HK-2 (cell line): ENCODE results near the gene OPCML.

Experiments used
- DNase-seq: peaks from one replicate; pipeline ENCODE4 v3.0.0-alpha.2; 2018; ENCODE audit not compliant: unreplicated experiment

The OPCML gene

DNA sequence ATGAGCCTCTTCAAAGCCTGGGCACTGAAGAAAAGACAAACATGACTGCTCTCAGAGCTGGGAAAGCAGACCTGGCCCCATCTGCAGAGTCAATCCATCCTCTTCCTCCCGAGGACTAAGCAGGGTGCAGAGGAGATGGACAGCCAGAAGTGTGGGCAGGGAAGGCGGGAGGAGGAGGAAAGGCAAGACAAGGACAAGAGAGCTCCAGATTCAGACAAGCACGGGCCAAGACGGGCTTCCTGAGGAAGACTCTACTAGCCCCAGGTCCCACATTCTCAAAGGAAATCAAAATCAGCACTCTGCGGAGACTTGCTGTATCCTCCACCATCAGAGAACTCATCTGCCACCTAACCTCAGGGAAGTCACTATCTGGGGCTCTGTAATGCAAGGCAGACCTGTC is 28.5 kb downstream of the OPCML start:
- no peak for DNase-seq

DNA sequence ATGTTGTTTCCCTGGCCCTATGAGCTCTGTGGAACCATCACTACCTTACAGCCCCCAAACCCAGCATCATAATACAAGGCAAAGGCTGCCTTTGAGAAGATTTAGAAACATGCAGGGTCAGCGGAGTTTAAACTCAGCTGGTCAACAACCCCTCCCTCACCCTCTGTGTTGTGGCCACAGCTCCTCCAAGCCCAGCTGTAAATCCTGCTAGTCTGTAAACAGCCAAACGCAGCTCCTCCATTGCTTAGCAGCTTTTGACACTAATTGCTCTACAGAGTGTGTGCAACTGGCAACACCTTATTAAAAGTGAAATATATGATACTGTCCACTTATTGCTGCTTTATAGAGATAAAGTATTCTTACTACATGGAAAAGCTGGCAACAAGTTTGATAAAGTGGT is 29.1 kb downstream of the OPCML start:
- no peak for DNase-seq

DNA sequence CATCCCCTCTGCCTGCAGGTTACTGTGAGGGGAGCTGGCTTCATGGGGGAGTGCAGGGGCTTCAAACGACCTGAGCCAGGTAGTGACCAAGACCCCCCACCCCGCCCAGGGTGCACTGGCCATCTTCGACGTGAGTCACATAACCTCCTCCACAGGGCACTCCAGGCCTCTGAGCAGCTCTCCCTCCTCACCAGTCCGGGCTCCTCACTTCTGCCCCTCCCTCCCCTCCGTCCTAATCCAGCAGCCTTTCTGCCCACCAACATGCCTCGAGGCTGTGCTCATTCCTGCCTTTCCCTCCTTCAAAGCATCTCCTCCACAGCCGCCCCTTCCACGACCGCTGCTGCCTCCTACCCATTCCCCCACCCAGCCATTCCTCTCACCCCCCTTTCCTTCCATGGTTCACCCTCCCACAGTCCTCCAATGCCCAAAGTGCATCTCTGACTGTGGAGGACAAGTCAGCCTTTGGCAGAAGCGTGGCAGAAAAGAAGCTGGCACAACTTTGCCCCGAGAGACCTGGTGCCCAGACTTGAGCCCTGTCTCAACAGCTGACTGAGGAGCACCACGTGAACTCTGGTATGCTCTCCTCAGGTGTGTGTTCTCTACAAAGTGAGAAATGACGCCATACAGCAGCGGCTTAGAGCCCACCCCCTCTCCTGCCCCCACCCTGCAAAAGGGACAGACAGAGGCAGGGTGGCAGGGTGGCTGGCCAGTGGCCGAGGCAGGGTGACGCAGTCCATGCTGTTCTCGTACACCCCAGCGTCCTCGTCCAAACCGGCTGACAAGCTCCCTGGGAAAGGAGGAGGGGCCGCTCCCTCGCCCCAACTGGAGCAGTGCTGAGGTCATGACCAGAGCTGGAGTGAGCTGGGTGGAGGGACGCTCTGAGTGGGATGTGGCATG is 30.4 kb downstream of the OPCML start:
- DNase-seq = no peak

DNA sequence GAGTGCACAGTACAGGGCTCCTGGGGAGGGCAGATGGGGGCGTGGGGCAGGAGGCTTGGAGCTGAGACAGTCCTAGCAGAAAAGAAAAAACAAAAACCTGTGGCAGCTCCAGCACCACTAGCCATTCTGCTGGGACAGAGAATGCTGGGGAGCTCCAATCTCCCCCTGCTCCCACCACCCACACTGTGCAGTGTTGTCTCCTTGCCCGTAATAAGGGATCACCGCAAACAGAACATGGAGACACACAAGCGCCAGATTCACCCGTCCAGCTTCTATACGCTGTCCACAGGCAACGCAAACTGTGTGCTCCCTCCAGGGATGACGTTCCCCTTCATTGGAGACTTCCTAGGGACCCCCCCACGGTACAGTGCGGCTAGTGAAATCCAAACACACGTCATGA is 31.4 kb downstream of the OPCML start:
- DNase-seq = no peak

DNA sequence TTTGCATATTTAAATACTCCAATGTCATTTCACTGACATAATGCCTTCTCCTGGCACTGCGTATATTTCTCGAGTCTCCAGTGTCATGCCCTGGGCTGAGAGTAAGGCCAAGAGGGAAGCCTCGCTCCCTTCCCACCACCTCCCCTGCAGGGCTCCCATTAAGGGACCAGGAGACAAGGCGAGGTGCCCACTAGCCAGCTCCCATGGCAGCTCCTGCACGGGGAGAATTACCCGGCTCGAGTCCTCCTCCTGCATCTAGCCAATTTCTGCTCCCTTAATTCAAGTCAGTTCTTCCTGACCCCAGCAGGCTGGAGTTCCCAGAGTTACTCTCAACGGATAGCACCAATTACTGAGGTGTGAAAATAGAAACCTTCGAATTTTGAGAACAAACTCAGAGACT is 31.9 kb downstream of the OPCML start:
- no peak for DNase-seq

DNA sequence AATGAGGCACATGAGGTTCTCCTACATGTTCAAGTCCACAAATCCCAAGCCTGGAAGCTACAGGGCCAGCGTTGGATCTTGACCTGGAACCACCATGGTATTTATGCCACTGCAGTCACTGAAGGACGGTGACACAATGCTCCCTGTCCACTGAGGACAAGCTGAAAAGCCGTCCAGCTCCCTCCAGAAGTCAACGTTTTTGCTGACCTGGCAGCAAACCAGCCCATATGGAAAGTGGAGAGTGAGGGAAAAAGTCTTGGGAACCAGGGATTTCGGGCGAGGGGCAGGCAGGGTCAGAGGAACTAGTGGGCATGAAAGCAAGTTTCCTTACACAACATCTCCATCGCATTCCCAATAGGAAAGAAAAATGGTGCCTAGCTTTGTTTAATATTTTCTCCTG is 33.3 kb downstream of the OPCML start:
- no peak for DNase-seq

DNA sequence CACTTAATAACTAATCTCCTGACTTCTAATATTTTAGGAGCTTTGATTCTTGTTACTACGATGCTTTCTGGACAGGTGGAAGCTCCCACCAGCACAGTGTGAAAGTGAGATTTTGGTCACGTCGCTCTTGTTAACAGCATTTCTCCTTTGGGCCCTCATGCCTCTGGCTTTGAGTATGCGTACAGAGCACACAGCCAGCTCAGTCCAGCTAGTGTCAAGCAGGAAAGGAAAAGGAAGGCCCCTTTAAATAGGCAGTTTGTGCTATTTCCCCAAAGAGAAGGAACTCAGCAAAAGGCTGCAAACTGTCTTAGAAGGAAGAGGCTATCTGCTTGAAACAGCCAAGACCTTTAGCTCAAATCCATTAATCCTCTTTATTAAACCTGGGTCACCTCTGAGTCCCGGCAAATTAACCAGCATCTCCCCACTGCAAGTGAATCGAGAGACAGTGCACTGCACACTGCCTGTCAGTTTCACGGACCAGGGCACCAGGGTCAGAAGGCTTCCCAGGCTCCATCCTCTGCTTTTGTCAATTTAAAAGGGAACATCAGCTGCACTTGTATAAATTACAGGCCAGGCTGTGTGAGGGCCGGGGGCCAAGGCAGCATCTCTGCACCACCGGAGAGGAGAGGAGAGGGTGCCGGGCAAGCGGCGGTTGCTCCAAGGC is 34.7 kb downstream of the OPCML start:
- no peak for DNase-seq

DNA sequence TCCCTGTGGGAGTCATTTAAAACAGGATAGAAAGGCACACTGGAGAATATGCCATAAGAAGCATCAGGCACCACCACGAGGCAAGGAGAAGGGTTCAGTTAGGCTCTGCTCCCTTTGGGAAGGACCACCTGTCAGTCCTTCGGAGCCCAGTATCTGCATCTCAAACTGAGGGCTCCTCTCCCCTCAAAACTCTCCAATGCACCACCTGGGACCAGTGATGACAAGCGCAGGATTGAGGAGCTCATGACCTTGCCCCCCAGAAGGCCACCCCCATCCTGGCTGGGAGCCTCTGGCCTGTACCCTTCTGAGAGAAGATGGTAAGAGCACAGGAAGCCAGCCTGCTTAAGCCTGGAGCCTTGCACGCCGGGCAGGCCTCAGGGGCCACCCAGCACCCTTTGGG is 39.4 kb downstream of the OPCML start:
- no peak for DNase-seq

DNA sequence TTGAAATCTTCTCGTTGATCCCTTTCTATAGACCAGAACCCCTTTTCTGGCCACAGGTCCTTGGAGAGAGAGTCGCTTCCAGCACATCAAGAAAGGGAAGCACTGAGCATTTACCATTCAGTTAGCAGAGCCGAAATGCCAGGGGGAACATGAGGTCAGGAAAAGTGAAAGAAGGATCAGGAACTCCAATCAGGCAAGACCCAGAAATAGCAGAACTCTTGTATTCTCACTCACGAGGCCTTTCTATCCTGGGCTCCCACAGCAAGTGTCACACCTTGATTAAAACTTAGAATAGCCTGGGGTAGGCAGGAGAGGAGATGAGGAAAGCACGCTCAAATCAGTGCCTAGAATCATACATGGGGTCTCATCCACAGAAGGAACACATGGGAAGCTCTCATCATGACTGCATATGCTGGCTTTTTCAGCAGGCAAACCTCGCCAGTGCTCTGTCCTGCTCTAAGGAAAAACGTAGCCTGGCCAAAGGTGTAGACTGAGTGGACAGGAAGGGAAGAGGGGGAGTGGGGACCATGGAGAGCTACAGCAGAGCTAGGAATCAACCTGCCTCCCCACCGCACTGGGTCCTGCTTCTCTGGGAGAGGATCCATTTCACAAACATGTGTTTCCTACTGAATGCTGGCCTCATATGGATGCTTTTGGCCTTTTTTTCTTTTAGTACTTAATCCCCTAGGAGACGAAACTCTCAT is 40.5 kb downstream of the OPCML start:
- DNase-seq = no peak

DNA sequence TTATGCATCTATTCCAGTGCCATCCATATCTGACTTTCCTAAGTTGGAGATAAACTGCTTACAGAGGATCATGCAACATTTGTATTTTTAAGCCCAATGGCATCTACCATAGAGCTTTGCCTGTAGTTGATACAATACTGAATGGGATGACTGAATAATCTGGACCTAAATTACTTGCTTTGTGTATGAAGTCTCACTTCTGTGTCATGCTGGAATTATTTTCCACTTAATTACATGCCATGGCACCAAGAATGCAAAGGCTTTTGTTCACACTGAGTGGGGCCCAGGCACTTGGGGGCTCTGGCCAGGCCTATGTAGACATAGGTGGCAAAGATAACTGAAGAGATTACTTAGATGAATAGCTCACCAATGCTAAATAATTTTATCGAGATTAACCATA is 51.6 kb downstream of the OPCML start:
- no peak for DNase-seq

DNA sequence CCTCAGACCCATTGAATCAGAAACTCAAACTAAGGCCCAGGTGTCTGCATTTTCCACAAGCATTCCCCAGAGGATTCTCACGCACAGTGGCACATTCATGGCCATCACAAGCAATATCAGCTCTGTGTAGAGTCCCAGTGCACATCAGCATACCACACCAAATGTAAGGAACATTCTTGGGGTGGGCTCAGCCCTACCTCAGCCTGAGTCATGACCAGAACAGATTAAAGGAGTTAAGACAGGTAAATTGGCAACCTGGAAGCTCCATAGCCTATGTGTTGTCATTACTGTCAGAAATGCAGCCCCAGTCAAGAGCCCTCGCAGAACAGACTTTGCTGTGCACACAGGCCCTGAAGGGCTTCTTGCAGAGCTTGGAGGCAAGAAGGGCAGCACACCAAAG is 53.1 kb downstream of the OPCML start:
- DNase-seq = no peak

DNA sequence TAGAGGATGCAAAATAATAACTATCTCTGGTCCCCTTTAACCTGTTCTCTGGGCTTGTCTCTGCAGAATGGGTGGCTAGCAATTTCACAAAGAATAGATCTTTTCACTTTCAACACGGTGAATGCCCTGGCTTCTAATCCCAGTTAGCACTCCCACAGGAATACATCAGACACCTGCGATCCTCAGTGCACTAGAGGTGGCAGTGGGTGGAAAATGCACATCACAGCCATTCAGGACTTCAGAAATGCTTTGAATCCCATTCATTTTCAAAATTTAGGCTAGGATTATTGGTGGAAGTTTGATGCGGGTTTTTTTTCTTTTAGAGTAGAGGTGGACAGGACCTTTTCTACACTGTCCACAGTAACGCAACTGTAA is 55.1 kb downstream of the OPCML start:
- no peak for DNase-seq

DNA sequence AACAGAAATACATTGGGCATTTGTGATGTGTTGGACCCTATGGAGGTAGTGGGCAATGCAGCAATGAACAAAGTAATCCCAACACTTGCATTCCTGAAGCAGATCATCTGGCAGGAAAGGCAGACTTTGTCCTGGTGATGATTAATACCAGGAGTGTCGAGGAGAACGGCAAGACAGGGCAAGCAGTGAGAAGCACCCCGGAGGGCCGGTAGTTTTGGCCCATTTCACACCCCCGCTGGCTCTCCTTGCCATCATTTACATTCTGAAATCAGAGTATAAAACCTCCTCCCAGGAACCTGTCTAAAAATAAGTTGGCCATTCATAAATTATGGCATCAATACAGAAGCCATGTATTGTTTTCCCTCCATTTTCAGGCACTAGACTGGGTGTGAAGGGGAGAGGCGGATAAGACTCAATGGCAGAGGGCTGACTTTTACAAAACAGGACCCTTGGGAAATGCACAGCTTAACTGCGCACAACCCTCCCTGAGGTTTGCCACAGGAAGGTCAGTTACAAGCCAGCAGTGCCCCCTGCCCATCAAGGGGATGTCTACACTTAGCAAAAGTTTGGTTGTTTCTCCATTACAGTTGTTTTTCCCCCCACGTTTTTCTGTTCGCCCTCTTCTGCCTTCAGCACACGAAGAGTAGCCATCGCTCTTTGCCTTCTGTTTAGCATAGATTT is 55.6 kb downstream of the OPCML start:
- DNase-seq = no peak

DNA sequence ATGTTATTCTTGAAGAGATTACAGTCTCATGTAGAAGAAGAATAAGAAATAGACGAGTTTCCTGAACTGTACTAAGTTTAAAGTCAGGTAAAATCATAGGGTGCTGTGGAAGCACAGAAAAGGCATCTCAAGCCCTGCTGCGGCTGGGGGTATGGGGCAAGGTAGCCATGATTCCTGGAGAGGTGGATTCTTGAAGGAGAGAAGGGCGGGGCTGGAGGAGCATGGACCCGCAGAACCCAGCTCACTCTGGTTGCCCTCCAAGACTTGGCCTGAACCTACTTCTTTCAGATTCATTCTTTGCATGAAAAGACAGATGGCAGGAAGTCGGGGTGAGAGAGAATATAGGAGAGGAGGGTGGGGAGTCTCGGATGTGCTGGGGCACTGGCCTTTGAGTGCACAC is 57.8 kb downstream of the OPCML start:
- no peak for DNase-seq

DNA sequence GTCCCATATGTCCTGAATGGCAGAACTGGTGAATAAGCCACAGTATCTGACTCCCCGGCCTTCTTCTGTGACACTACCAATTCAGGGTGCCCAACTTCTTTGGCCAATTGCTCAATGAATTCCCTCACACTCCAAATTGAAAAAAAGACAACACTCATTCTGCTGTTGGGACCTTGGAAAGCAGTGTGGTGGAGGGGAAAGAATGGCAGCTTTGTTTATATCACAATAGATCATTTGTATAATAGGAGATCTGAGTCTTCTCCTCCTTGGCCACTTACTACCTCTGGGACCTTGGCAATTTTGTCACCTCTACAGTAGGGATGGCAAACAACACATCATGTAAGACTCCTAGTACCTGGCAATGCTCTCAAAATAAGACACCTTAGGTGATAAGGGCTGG is 64.6 kb downstream of the OPCML start:
- DNase-seq = no peak

DNA sequence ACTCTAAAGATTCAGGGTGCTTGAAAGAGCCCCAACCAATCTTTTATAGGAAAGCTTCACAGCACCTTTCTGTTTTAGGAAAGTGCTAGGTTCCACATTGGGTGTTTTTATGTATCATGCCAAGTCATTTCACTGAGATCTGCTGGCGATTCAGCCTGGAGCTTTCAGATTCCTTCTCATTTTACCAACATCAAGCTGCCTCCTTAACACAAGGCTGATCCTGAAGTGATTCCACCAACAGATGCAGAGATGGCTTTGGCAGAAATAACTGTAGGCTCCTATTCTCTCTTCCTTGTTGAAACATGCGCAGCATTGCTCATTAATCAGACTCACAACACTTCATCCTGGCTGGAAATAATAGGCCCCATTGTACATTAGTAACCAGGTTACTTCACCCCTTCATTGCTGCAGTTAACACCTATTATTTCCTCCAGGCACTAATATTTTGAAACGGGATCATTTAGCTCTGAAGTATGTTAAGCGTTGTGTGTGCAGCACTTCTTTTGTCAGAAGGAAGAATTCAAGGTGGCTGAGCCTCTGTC is 89.0 kb downstream of the OPCML start:
- DNase-seq = no peak

DNA sequence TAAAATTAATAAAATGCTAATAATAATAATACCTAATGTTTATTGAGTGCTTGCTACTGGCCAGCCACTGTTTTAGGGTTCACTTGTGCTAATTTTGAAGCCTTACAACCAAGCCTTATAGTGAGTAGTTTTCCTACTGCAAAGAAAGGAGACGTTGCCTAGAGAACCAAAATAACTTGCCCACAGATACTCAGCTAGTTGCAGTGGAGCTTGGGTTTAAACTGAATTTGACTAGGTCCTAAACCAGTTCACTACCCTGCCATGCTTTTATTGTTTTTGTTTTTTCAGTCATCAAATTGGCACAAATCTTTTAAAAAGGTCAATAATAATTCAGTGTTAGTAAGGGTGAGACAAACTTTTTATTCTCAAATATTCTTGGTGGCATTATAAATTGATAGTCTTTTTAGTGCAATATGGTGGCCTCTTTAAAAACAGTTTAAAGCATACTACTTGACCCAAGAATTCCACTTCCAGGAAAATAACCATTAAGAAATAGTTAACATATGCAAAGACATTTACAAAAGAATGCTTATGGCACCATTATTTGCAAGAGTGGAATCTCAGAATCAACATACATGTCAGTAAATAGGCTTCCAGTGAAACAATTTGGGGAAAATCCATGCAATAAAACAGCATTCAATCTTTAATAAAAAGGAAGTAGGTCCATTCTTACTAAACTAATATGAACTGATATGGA is 90.2 kb downstream of the OPCML start:
- no peak for DNase-seq

DNA sequence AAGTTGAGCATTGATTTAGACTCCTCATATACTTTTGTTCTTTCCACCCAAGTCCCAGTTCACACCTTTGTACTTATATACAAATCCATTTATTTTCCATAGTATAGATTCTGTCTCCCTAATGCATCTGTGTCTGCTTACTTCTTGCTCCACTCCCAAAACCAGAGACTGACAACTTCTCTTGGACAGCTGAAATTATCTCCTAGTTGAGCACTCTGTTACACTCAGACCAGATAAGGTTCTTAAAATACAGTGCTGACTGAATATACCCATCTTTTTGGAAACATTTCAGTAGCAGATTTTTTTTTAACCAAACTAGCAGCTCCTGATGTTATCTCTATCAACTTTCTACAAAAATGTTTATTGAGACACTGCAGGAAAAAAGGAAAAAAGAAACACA is 106.3 kb downstream of the OPCML start:
- no peak for DNase-seq

DNA sequence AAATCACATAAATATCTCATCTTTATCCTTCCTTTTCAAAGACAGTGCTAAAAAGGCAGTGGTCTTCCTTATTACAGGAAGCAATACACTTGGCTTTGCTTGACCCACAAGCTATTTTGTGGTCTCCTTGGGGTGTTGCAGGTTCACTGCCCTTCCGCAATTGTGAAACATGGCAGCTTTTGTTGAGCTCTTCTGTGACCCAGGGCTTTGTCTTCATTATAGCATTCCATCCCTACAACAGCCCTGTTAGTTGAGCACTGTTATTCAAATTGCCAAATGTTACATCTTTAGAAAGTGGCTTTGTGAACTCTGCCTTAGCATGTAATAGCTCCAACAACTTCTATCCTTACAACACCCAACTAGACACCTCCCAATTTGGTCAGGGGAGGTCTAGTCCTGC is 107.1 kb downstream of the OPCML start:
- DNase-seq = no peak

DNA sequence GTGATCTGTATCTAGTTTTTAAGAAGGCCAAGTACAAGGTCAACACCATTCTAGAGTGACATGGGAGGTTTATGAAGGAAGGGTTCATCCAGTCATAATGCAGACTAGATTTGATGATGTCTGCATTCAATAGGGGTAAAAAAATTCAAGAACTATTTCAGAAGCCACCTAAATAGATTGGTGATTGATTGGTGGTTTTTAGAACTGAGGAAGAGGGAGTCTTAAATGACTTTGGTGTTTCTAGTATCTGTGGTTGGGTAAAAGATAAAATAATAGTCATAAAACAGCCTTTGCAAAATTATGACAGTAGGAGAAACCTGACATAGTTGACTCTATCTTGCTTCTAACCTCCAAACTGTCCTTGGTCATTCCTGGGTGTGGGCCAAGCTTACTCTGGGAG is 114.1 kb downstream of the OPCML start:
- DNase-seq = no peak

DNA sequence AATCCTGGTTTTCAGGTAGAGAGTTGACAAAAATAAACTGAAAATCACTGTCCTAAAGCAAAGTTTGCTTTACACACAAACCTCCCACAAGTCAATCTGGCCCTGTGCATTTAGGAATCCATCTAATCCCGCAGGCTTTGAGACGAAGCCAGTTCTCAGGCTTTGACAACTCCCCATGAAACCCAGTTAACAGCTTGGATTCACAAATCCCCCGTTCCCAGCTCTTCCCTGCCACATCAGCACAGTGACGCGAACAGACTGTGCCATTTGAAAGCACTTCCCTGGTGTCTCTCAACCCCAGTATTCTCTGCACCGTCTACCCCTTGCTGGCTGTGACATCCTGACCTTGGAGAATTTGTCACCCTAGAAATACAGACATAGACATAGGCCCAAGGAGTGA is 117.8 kb downstream of the OPCML start:
- no peak for DNase-seq

DNA sequence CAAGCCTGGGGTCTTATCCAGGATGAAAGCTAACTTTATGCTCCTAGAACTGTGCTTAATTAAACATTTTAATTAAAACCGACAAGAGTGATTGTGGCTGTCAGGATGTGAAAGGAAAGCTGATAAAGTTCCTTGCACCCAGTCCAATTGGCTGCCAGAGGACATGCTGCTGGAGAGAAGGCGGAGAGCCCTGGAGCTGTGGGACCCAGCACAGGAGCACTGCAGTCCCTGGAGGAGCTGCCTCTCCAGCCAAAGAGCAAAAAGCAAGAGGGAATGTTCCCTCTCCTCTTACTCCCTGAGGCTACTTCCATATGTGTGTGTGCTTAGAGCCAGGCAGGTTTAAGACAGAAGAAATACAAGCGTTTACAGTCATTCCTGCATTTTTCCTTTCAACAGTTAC is 118.6 kb downstream of the OPCML start:
- no peak for DNase-seq
